HEK293 (cell line): ENCODE measurements around the gene GAL3ST3.
A peak's percentile ranks its signal among the peaks of the same experiment; 100 is the strongest.

Experiments
- CTCF ChIA-PET: fragments of 350-600 bp; formaldehyde crosslinking; extraction: SDS; loops from one replicate; lab custom pipeline; 2021; ENCODE audit warnings: antibody characterized with exemption; lab: Yijun Ruan, JAX
- POLR2A ChIA-PET: fragments of 300-600 bp; formaldehyde crosslinking; extraction: SDS; loops from one replicate; lab custom pipeline; 2020; ENCODE audit warnings: antibody characterized with exemption, inconsistent platforms; lab: Yijun Ruan, JAX
- H3K27ac ChIP-seq: fragments of 200-500 bp; sonication (Bioruptor generic); 2 replicates; pipeline ENCODE4 v1.5.1; 2014; ENCODE audit warnings: low read depth, low read length, control low read depth, inconsistent platforms; ENCODE audit errors: extremely low read depth
- H3K36me3 ChIP-seq, 2 experiments: fragments of 200-500 bp in 1 of 2; sonication (Bioruptor generic) in 1 of 2; 1 replicate in 1 of 2; 2 replicates in 1 of 2; pipeline ENCODE4 v1.5.1; 2014 to 2017; ENCODE audit warnings: inconsistent platforms in 2 of 2, low read length in 2 of 2; ENCODE audit not compliant: control insufficient read depth in 2 of 2, insufficient read depth in 1 of 2
- H3K4me1 ChIP-seq: fragments of 200-500 bp; sonication (Bioruptor generic); 2 replicates; pipeline ENCODE4 v1.5.1; 2014; ENCODE audit warnings: mild to moderate bottlenecking, low read length, inconsistent platforms; ENCODE audit not compliant: control insufficient read depth, insufficient read depth
- H3K4me3 ChIP-seq: 2 replicates; pipeline ENCODE4 v1.5.1; 2011; ENCODE audit warnings: low read depth, mild to moderate bottlenecking, control low read depth, low read length, moderate library complexity
- H3K9me3 ChIP-seq: fragments of 200-500 bp; sonication (Bioruptor generic); 2 replicates; pipeline ENCODE4 v1.5.1; 2014; ENCODE audit warnings: low read depth, low read length, inconsistent platforms; ENCODE audit not compliant: control insufficient read depth, insufficient read depth
- BCL11A ChIP-seq: fragments of 450-650 bp; formaldehyde crosslinking; IDR thresholded peaks from 2 replicates; pipeline ENCODE4 v1.5.1; 2016; ENCODE audit warnings: low read depth, missing biosample characterization, missing genetic modification characterization
- KLF10 ChIP-seq: fragments of 450-650 bp; IDR thresholded peaks from 2 replicates; pipeline ENCODE4 v1.5.1; 2018; ENCODE audit warnings: missing biosample characterization, mild to moderate bottlenecking, missing genetic modification characterization
- KLF16 ChIP-seq: fragments of 450-650 bp; formaldehyde crosslinking; IDR thresholded peaks from 2 replicates; pipeline ENCODE4 v1.5.1; 2017; ENCODE audit warnings: missing biosample characterization, missing genetic modification characterization
- MZF1 ChIP-seq: fragments of 450-650 bp; formaldehyde crosslinking; IDR thresholded peaks from 2 replicates; pipeline ENCODE4 v1.5.1; 2017; ENCODE audit warnings: missing biosample characterization, missing genetic modification characterization, borderline replicate concordance
- SP7 ChIP-seq: fragments of 450-650 bp; formaldehyde crosslinking; IDR thresholded peaks from 2 replicates; pipeline ENCODE4 v1.5.1; 2016; ENCODE audit warnings: missing biosample characterization, missing genetic modification characterization
- ZEB2 ChIP-seq: fragments of 450-650 bp; formaldehyde crosslinking; IDR thresholded peaks from 2 replicates; pipeline ENCODE4 v1.5.1; 2016; ENCODE audit warnings: missing biosample characterization, missing genetic modification characterization
- ZIC2 ChIP-seq: fragments of 450-650 bp; formaldehyde crosslinking; IDR thresholded peaks from 2 replicates; pipeline ENCODE4 v1.5.1; 2016; ENCODE audit warnings: missing biosample characterization, missing genetic modification characterization
- ZNF184 ChIP-seq: fragments of 450-650 bp; IDR thresholded peaks from 2 replicates; pipeline ENCODE4 v1.5.1; 2018; ENCODE audit warnings: missing biosample characterization, mild to moderate bottlenecking, missing genetic modification characterization
- ZNF2 ChIP-seq: fragments of 450-650 bp; formaldehyde crosslinking; IDR thresholded peaks from 2 replicates; pipeline ENCODE4 v1.5.1; 2016; ENCODE audit warnings: missing biosample characterization, missing genetic modification characterization
- ZNF239 ChIP-seq: fragments of 450-650 bp; formaldehyde crosslinking; IDR thresholded peaks from 2 replicates; pipeline ENCODE4 v1.5.1; 2016; ENCODE audit warnings: missing biosample characterization, missing genetic modification characterization
- ZNF311 ChIP-seq: fragments of 450-650 bp; formaldehyde crosslinking; IDR thresholded peaks from 2 replicates; pipeline ENCODE4 v1.5.1; 2017; ENCODE audit warnings: missing biosample characterization, missing genetic modification characterization, borderline replicate concordance
- ZNF701 ChIP-seq: fragments of 450-650 bp; formaldehyde crosslinking; IDR thresholded peaks from 2 replicates; pipeline ENCODE4 v1.5.1; 2016; ENCODE audit warnings: missing biosample characterization, missing genetic modification characterization
- ZNF76 ChIP-seq: fragments of 450-650 bp; formaldehyde crosslinking; IDR thresholded peaks from 2 replicates; pipeline ENCODE4; 2016; ENCODE audit warnings: low read depth, missing biosample characterization, missing genetic modification characterization, borderline replicate concordance
- ZNF768 ChIP-seq: fragments of 450-650 bp; formaldehyde crosslinking; IDR thresholded peaks from 2 replicates; pipeline ENCODE4 v1.5.1; 2018; ENCODE audit warnings: missing biosample characterization, mild to moderate bottlenecking, missing genetic modification characterization
- TF ChIP-seq, protein P1 (sequence below): fragments of 450-650 bp; formaldehyde crosslinking; IDR thresholded peaks from 2 replicates; pipeline ENCODE4 v1.5.1; 2016; ENCODE audit warnings: missing biosample characterization, missing genetic modification characterization
- TF ChIP-seq, protein P2 (sequence below): fragments of 450-650 bp; formaldehyde crosslinking; IDR thresholded peaks from 2 replicates; pipeline ENCODE4 v1.5.1; 2016; ENCODE audit warnings: missing biosample characterization, missing genetic modification characterization
- TF ChIP-seq, protein P3 (sequence below): fragments of 450-650 bp; formaldehyde crosslinking; IDR thresholded peaks from 2 replicates; pipeline ENCODE4 v1.5.1; 2016; ENCODE audit warnings: missing biosample characterization, missing genetic modification characterization
- TF ChIP-seq, protein P4 (sequence below): fragments of 450-650 bp; formaldehyde crosslinking; conservative IDR thresholded peaks from 2 replicates; pipeline ENCODE4 v1.5.1; 2016; ENCODE audit warnings: low read depth, missing biosample characterization, missing genetic modification characterization
- TF ChIP-seq, protein P5 (sequence below): fragments of 450-650 bp; IDR thresholded peaks from 2 replicates; pipeline ENCODE4 v1.5.1; 2018; ENCODE audit warnings: missing biosample characterization, mild to moderate bottlenecking, missing genetic modification characterization

The GAL3ST3 gene

DNA sequence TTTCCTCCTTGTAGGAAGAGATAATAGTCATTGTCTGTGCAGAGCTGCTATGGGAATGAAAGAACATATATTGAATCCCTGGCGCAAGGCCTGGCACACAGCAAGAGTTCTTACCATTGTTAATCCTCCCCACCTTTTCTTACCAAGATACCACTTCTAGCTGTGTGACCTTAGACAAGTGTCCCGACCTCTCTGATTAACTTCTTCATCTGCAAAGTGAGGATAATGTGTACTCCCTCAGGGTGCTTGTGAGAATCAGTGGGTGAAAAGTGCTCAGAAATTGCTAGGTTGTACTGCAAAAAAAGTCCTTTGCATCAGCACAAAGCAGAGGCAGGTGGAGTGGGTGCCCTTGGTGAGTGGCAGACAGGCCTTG lies 40.9 kb downstream of the GAL3ST3 start:
- H3K9me3 ChIP-seq, result no peaks in the 10 kb centered on the region
- H3K4me1 ChIP-seq, result no peaks in the 10 kb centered on the region
- no peak overlapping the region for H3K27ac ChIP-seq
- CTCF ChIA-PET, result interaction anchor here (0.9 to 2.2 kb wide), 4 partner anchors 14 to 166 kb away, joined by 3 to 11 read pairs (median 8); no protein-coding TSS in a partner anchor
- H3K36me3 ChIP-seq, result peaks cover 0 to 31% of the 10 kb centered on the region in 2 experiments; a peak in 1 of 3 replicates
- POLR2A ChIA-PET, result interaction anchor here (1.2 to 1.4 kb wide), 2 partner anchors 149 to 150 kb away, joined by 3 to 4 read pairs; no protein-coding TSS in a partner anchor
- TF ChIP-seq ZNF239, result no peak
- TF ChIP-seq ZNF768, result peak; percentile 86
- TF ChIP-seq, protein P1, sequence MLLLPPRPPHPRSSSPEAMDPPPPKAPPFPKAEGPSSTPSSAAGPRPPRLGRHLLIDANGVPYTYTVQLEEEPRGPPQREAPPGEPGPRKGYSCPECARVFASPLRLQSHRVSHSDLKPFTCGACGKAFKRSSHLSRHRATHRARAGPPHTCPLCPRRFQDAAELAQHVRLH, result 0 out of 2 replicates have a peak, but pooled peaks have one; percentile 43
- no peak overlapping the region for H3K4me3 ChIP-seq

DNA sequence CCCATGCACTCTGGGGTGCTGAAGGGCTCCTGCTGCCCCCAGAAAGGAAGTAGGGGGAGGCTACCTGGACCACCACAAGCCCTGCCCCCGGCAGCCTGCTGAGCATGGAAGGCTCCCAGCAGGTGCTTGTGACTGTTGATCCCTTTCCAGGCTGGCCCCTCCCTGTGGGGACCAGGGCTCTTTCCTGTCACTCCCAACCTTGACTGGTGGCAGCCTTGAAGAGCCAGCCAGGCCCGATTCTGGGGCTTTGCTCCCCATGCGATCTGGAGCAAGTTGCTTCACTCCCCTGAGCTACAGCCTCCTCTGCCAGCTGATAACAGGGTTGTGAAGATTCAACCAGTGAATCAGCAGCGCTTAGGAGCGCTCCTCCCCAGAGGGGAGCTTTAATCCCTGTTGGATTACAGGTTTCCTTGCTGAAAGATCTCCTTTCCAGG lies 41.7 kb downstream of the GAL3ST3 start:
- H3K27ac ChIP-seq, result no peak overlapping the region
- CTCF ChIA-PET, result interaction anchor here (0.6 to 2.2 kb wide), 5 partner anchors 15 to 185 kb away, joined by 3 to 11 read pairs (median 3); partner anchors contain the start of gene MUS81
- POLR2A ChIA-PET, result no interaction called here
- TF ChIP-seq KLF16 (tag by site-specific recombination) (no peak), MZF1 (tag by site-specific recombination) (no peak), ZNF2 (tag by site-specific recombination) (no peak), ZEB2 (tag by site-specific recombination) (no peak), BCL11A (tag by site-specific recombination) (no peak), ZNF701 (no peak), SP7 (tag by site-specific recombination) (peak; percentile 53; the same call in 1 of the 2 replicates), ZNF184 (no peak), ZNF311 (tag by site-specific recombination) (no peak), KLF10 (tag by site-specific recombination) (no peak), ZNF76 (no peak), ZIC2 (tag by site-specific recombination) (peak; percentile 61)
- TF ChIP-seq, protein P2, sequence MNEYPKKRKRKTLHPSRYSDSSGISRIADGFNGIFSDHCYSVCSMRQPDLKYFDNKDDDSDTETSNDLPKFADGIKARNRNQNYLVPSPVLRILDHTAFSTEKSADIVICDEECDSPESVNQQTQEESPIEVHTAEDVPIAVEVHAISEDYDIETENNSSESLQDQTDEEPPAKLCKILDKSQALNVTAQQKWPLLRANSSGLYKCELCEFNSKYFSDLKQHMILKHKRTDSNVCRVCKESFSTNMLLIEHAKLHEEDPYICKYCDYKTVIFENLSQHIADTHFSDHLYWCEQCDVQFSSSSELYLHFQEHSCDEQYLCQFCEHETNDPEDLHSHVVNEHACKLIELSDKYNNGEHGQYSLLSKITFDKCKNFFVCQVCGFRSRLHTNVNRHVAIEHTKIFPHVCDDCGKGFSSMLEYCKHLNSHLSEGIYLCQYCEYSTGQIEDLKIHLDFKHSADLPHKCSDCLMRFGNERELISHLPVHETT (tag by site-specific recombination), result no peak
- TF ChIP-seq, protein P3, sequence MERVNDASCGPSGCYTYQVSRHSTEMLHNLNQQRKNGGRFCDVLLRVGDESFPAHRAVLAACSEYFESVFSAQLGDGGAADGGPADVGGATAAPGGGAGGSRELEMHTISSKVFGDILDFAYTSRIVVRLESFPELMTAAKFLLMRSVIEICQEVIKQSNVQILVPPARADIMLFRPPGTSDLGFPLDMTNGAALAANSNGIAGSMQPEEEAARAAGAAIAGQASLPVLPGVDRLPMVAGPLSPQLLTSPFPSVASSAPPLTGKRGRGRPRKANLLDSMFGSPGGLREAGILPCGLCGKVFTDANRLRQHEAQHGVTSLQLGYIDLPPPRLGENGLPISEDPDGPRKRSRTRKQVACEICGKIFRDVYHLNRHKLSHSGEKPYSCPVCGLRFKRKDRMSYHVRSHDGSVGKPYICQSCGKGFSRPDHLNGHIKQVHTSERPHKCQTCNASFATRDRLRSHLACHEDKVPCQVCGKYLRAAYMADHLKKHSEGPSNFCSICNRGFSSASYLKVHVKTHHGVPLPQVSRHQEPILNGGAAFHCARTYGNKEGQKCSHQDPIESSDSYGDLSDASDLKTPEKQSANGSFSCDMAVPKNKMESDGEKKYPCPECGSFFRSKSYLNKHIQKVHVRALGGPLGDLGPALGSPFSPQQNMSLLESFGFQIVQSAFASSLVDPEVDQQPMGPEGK, result 0 out of 2 replicates have a peak, but pooled peaks have one; percentile 21
- TF ChIP-seq, protein P4, sequence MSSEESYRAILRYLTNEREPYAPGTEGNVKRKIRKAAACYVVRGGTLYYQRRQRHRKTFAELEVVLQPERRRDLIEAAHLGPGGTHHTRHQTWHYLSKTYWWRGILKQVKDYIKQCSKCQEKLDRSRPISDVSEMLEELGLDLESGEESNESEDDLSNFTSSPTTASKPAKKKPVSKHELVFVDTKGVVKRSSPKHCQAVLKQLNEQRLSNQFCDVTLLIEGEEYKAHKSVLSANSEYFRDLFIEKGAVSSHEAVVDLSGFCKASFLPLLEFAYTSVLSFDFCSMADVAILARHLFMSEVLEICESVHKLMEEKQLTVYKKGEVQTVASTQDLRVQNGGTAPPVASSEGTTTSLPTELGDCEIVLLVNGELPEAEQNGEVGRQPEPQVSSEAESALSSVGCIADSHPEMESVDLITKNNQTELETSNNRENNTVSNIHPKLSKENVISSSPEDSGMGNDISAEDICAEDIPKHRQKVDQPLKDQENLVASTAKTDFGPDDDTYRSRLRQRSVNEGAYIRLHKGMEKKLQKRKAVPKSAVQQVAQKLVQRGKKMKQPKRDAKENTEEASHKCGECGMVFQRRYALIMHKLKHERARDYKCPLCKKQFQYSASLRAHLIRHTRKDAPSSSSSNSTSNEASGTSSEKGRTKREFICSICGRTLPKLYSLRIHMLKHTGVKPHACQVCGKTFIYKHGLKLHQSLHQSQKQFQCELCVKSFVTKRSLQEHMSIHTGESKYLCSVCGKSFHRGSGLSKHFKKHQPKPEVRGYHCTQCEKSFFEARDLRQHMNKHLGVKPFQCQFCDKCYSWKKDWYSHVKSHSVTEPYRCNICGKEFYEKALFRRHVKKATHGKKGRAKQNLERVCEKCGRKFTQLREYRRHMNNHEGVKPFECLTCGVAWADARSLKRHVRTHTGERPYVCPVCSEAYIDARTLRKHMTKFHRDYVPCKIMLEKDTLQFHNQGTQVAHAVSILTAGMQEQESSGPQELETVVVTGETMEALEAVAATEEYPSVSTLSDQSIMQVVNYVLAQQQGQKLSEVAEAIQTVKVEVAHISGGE, result no peak
- TF ChIP-seq, protein P5, sequence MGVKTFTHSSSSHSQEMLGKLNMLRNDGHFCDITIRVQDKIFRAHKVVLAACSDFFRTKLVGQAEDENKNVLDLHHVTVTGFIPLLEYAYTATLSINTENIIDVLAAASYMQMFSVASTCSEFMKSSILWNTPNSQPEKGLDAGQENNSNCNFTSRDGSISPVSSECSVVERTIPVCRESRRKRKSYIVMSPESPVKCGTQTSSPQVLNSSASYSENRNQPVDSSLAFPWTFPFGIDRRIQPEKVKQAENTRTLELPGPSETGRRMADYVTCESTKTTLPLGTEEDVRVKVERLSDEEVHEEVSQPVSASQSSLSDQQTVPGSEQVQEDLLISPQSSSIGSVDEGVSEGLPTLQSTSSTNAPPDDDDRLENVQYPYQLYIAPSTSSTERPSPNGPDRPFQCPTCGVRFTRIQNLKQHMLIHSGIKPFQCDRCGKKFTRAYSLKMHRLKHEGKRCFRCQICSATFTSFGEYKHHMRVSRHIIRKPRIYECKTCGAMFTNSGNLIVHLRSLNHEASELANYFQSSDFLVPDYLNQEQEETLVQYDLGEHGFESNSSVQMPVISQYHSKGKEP (tag by site-specific recombination), result no peak
- TF ChIP-seq, all 188 proteins: peak for 3
- Histone ChIP-seq H3K4me3 (no peak overlapping the region), H3K36me3 (peaks cover 0 to 31% of the 10 kb centered on the region in 2 experiments; a peak in 1 of 3 replicates), H3K9me3 (no peaks in the 10 kb centered on the region), H3K4me1 (no peaks in the 10 kb centered on the region)
